Stimulated activated CD8-positive, alpha-beta memory T cell treated with anti-CD3 and anti-CD28 coated beads, Interleukin-7, amount 100 ng/mL, for 48 hours (primary cell): ENCODE measurements around the gene MYH15.

ENCODE experiments used
- DNase-seq, 2 donors: peaks; one replicate each; pipeline ENCODE4 v3.0.0-alpha.2; 2020; ENCODE audit warnings: low read depth in 1 of 2; ENCODE audit errors: extremely low read depth in 1 of 2

The MYH15 gene

DNA sequence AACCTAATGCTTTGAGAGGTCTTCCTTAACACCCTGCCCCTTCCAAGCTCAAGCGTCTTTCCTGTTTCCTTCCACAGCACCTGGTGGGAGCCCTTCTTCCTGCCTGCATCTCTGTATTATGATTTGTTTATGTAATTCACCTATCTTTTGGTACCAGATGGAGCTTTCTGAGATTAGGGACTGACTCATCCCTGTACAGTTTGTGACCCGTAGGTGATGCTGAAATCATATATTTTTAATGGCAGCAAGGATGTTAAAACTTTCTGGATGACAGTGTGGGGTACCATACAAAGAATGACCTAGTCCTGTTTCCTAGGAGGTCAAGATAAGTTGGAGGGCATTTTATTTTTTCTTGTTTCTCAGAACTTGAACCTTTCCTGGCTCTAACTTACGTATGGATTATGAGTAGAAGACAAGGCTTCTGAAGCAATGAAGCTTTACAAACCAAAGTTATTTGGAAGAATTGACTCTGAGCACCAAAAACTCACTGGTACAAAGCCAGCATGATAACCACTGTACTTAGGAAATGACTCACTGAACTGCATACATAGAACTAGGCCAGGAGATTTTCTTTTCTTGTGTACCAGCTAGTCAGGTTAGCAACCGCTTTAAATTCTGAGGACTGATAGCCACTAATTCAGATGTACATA, 167.4 kb downstream of the MYH15 start:
- no peak for DNase-seq

GRCh38 chr3:108341911-108342310, 168.5 kb downstream of the MYH15 start:
- DNase-seq: no peak

GRCh38 chr3:108338901-108339545, 171.4 kb downstream of the MYH15 start:
- no peak for DNase-seq

- no peak for DNase-seq
These were observed 175.7 kb downstream of the MYH15 start for GRCh38 chr3:108334701-108335100.

DNA sequence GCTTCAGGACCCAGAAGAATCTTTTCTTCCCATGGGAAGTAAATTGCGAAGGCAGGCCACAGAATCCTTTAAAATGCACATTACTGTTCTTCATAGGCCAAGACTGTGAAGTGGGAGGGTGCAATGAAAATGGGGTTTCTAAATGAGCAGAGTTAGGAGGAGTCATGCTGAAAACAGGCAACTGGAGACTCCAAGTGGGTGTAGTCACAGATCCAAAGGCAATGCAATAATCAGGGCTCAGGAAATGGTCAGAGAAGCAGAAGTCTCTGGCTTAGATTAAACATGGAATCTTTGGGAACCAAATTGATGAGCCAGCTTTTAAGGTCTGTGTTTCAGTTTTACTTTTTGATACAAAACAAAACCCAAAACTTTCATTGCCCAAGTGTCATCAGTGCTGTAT, 176.4 kb downstream of the MYH15 start:
- DNase-seq: no peak

GRCh38 chr3:108331792-108332191, 178.6 kb downstream of the MYH15 start:
- DNase-seq: no peak
